H1 (cell line): ENCODE results near the gene PNLIPRP1. TPM values are rescaled to one million over a fixed set of nuclear protein-coding genes. Genes with fewer than 3 reads are reported as not detected.

Experiments
- CTCF ChIA-PET: fragments of 300-600 bp; sonication (Branson Sonifier 250); formaldehyde crosslinking; loops from one replicate; lab custom pipeline; 2021; ENCODE audit not compliant: partially characterized antibody; lab: Charles Lee
- POLR2A ChIA-PET: fragments of 300-600 bp; sonication (Branson Sonifier 250); formaldehyde crosslinking; loops from one replicate; lab custom pipeline; 2021; ENCODE audit warnings: inconsistent platforms; ENCODE audit not compliant: partially characterized antibody; lab: Charles Lee
- DNase-seq, 2 experiments: peaks; one replicate each; pipeline versions ENCODE4 v3.0.0 to v3.0.0-alpha.2; 2010 to 2022; ENCODE audit warnings: low spot score in 2 of 2, low read depth in 1 of 2, mixed read lengths in 1 of 2
- FAIRE-seq: peaks from 2 replicates; lab custom pipeline; 2011; peaks lifted over from hg19 to GRCh38; lab: Jason Lieb, UNC
- H2AFZ ChIP-seq: 2 replicates; pipeline ENCODE4 v1.8.1; 2012; ENCODE audit warnings: low read length, inconsistent platforms
- H2AK5ac ChIP-seq: 2 replicates; pipeline ENCODE4 v1.6.1; 2013; ENCODE audit warnings: low read depth, low read length
- H2BK120ac ChIP-seq: replicated peaks from 2 replicates; pipeline ENCODE3; 2013; ENCODE audit warnings: low read depth, low read length, inconsistent platforms
- H2BK12ac ChIP-seq: 2 replicates; pipeline ENCODE4 v1.6.1; 2013; ENCODE audit warnings: low read depth, low read length
- H2BK15ac ChIP-seq: 2 replicates; pipeline ENCODE4 v1.6.1; 2013; ENCODE audit warnings: low read length
- H2BK20ac ChIP-seq: 2 replicates; pipeline ENCODE4 v1.6.1; 2013; ENCODE audit warnings: low read length
- H2BK5ac ChIP-seq: 2 replicates; pipeline ENCODE4 v1.6.1; 2013; ENCODE audit warnings: low read depth, low read length
- H3K14ac ChIP-seq: 2 replicates; pipeline ENCODE4 v1.6.1; 2013; ENCODE audit warnings: inconsistent platforms; ENCODE audit not compliant: insufficient read length
- H3K18ac ChIP-seq: 2 replicates; pipeline ENCODE4 v1.6.1; 2013; ENCODE audit warnings: low read length; ENCODE audit errors: extremely low read depth
- H3K23ac ChIP-seq: 2 replicates; pipeline ENCODE4 v1.6.1; 2013; ENCODE audit warnings: inconsistent platforms; ENCODE audit not compliant: insufficient read length
- H3K23me2 ChIP-seq: 2 replicates; pipeline ENCODE4 v1.6.1; 2013; ENCODE audit warnings: low read depth, low read length
- H3K27ac ChIP-seq: 2 replicates; pipeline ENCODE4 v1.6.1; 2011; ENCODE audit warnings: low read depth, low read length, inconsistent platforms
- H3K27me3 ChIP-seq, 4 experiments: replicated peaks in 1 of 4; 1 replicate in 1 of 4; 2 replicates in 3 of 4; pipeline versions ENCODE4 v1.6.1 to v1.8.1; 2011 to 2013; ENCODE audit warnings: low read length in 3 of 4, mild to moderate bottlenecking in 3 of 4, inconsistent platforms in 2 of 4, mixed read lengths in 2 of 4, moderate library complexity in 1 of 4; ENCODE audit not compliant: control insufficient read depth in 3 of 4, insufficient read depth in 3 of 4; ENCODE audit errors: extremely low read depth in 1 of 4
- H3K36me3 ChIP-seq, 4 experiments: 2 replicates each; pipeline versions ENCODE4 v1.6.1 to v1.8.1; 2011 to 2013; ENCODE audit warnings: mild to moderate bottlenecking in 4 of 4, low read length in 3 of 4, moderate library complexity in 2 of 4, control low read depth in 1 of 4, inconsistent platforms in 1 of 4; ENCODE audit not compliant: insufficient read depth in 4 of 4, control insufficient read depth in 2 of 4
- H3K4ac ChIP-seq: replicated peaks from 2 replicates; pipeline ENCODE3; 2013; ENCODE audit warnings: low read length, low read depth, mixed read lengths, inconsistent platforms; ENCODE audit not compliant: insufficient read length
- H3K4me1 ChIP-seq, 4 experiments: replicated peaks in 1 of 4; 1 replicate in 1 of 4; 2 replicates in 3 of 4; pipeline versions ENCODE4 v1.6.1 to v1.8.1; 2011 to 2013; ENCODE audit warnings: low read length in 3 of 4, inconsistent platforms in 2 of 4, mixed read lengths in 1 of 4; ENCODE audit not compliant: insufficient read depth in 4 of 4, control insufficient read depth in 3 of 4
- H3K4me2 ChIP-seq, 2 experiments: 2 replicates each; pipeline versions ENCODE4 v1.6.1 to v1.8.1; 2011 to 2013; ENCODE audit warnings: low read depth in 2 of 2, low read length in 2 of 2, control low read depth in 1 of 2, inconsistent platforms in 1 of 2, mild to moderate bottlenecking in 1 of 2; ENCODE audit not compliant: insufficient read depth in 1 of 2
- H3K4me3 ChIP-seq, 4 experiments: fragments of 200-600, 300-600 bp in 1 of 4; sonication (generic), shearing (Covaris generic), sonication (Bioruptor Twin) in 1 of 4; 2 replicates each; pipeline versions ENCODE4 v1.5.1 to v1.8.1; 2011 to 2016; ENCODE audit warnings: low read length in 4 of 4, low read depth in 3 of 4, control low read depth in 2 of 4, inconsistent platforms in 2 of 4, mild to moderate bottlenecking in 2 of 4, mixed read lengths in 1 of 4, moderate library complexity in 1 of 4; ENCODE audit not compliant: insufficient read depth in 2 of 4; ENCODE audit errors: extremely low read depth in 1 of 4
- H3K56ac ChIP-seq: replicated peaks from 2 replicates; pipeline ENCODE3; 2013; ENCODE audit warnings: low read depth, mild to moderate bottlenecking, mixed read lengths, low read length, inconsistent platforms; ENCODE audit not compliant: insufficient read length
- H3K79me1 ChIP-seq: 2 replicates; pipeline ENCODE4 v1.6.1; 2013; ENCODE audit warnings: low read depth, low read length, control low read depth
- H3K79me2 ChIP-seq, 2 experiments: 2 replicates each; pipeline versions ENCODE4 v1.6.1 to v1.8.1; 2012 to 2013; ENCODE audit warnings: low read length in 2 of 2, mild to moderate bottlenecking in 2 of 2, inconsistent platforms in 1 of 2; ENCODE audit not compliant: insufficient read depth in 2 of 2, control insufficient read depth in 1 of 2
- H3K9ac ChIP-seq, 4 experiments: replicated peaks in 1 of 4; 1 replicate in 1 of 4; 2 replicates in 3 of 4; pipeline versions ENCODE4 v1.6.1 to v1.8.1; 2011 to 2013; ENCODE audit warnings: low read depth in 3 of 4, low read length in 3 of 4, control low read depth in 2 of 4, mild to moderate bottlenecking in 2 of 4, moderate library complexity in 2 of 4, inconsistent platforms in 1 of 4; ENCODE audit errors: extremely low read depth in 1 of 4
- H3K9me3 ChIP-seq, 2 experiments: 2 replicates each; pipeline versions ENCODE4 v1.6.1 to v1.8.1; 2012 to 2013; ENCODE audit warnings: mild to moderate bottlenecking in 2 of 2, moderate library complexity in 2 of 2, control low read depth in 1 of 2, inconsistent platforms in 1 of 2, low read depth in 1 of 2, low read length in 1 of 2, mixed read lengths in 1 of 2; ENCODE audit not compliant: insufficient read depth in 2 of 2
- H4K20me1 ChIP-seq, 2 experiments: replicated peaks in 1 of 2; 2 replicates each; pipeline versions ENCODE3 to v1.8.1; 2011 to 2013; ENCODE audit warnings: inconsistent platforms in 2 of 2, low read length in 2 of 2, mild to moderate bottlenecking in 1 of 2; ENCODE audit not compliant: insufficient read depth in 2 of 2, control insufficient read depth in 1 of 2
- H4K5ac ChIP-seq: 2 replicates; pipeline ENCODE4 v1.6.1; 2013; ENCODE audit warnings: low read length, low read depth, mixed read lengths, inconsistent platforms; ENCODE audit not compliant: insufficient read length
- H4K8ac ChIP-seq: 2 replicates; pipeline ENCODE4 v1.8.0; 2013; ENCODE audit warnings: mild to moderate bottlenecking, moderate library complexity, low read length, inconsistent platforms; ENCODE audit not compliant: insufficient read depth; ENCODE audit errors: extremely low read depth
- H4K91ac ChIP-seq: replicated peaks from 2 replicates; pipeline ENCODE3; 2013; ENCODE audit warnings: low read length, mixed read lengths, inconsistent platforms; ENCODE audit not compliant: insufficient read length
- GTF2F1 ChIP-seq: IDR thresholded peaks from 2 replicates; pipeline ENCODE4 v1.6.1; 2012; ENCODE audit warnings: low read depth, low read length, improper control_type of control experiment, borderline replicate concordance
- NANOG ChIP-seq: IDR thresholded peaks from 2 replicates; pipeline ENCODE4 v1.6.1; 2011; ENCODE audit warnings: low read length, low read depth, mild to moderate bottlenecking, inconsistent platforms; ENCODE audit not compliant: insufficient read depth, poor library complexity, severe bottlenecking
- POLR2A ChIP-seq, 2 experiments: IDR thresholded peaks; 1 replicate in 1 of 2; 2 replicates in 1 of 2; pipeline ENCODE4 v1.6.1; 2011; ENCODE audit warnings: low read depth in 2 of 2, low read length in 2 of 2, mild to moderate bottlenecking in 2 of 2; ENCODE audit errors: control extremely low read depth in 1 of 2
- SIX5 ChIP-seq: IDR thresholded peaks from 2 replicates; pipeline ENCODE4 v1.6.1; 2011; ENCODE audit warnings: mild to moderate bottlenecking, low read depth, low read length
- SP4 ChIP-seq: IDR thresholded peaks from 2 replicates; pipeline ENCODE4 v1.6.1; 2012; ENCODE audit warnings: low read length, inconsistent platforms
- SRF ChIP-seq: IDR thresholded peaks from 2 replicates; pipeline ENCODE4 v1.6.1; 2011; ENCODE audit warnings: mild to moderate bottlenecking, low read depth, low read length, moderate library complexity
- TAF7 ChIP-seq: optimal IDR thresholded peaks from 2 replicates; pipeline ENCODE3; 2011; ENCODE audit warnings: low read depth, mild to moderate bottlenecking, inconsistent platforms, low read length, moderate library complexity, borderline replicate concordance
- WGBS, 2 experiments: shearing (Covaris generic) in 1 of 2; methylation state at CpG; one replicate each; pipeline versions ENCODE4 v1.1.6 to v1.1.7; 2013 to 2015; ENCODE audit warnings: low lambda C conversion rate in 2 of 2, mixed read lengths in 2 of 2, inconsistent platforms in 1 of 2, low coverage in 1 of 2, missing lambda C conversion rate in 1 of 2; ENCODE audit not compliant: insufficient replicate concordance in 2 of 2, insufficient coverage in 1 of 2, insufficient read length in 1 of 2; ENCODE audit errors: extremely low coverage in 1 of 2, missing lambda C conversion rate in 1 of 2; 5-methylcytosine and 5-hydroxymethylcytosine counted together
- polyA plus RNA-seq, 7 experiments: library from polyadenylated mRNA; depleted of rRNA in 3 of 7; stranded (reverse) in 5 of 7; unstranded in 2 of 7; fragments of >200 nt in 5 of 7; fragments of 200-250 nt in 2 of 7; gene quantifications; 1 replicate in 5 of 7; 2 replicates in 1 of 7; 4 replicates in 1 of 7; pipeline versions ENCODE4 v1.2.1 to v1.2.3, GENCODE V29; 2011 to 2013; ENCODE audit warnings: missing spikeins in 2 of 7, mixed read lengths in 2 of 7
- total RNA-seq: library from RNA; stranded (reverse); fragmentation: NEBNext Ultra II Directional; extraction: Animal tissue kit (Norgen Biotek cat#: 25700); gene quantifications from 2 replicates; pipeline ENCODE4 v1.2.1, GENCODE V29; 2021
- TF ChIP-seq, protein P1 (sequence below): IDR thresholded peaks from 2 replicates; pipeline ENCODE4 v1.6.1; 2011; ENCODE audit warnings: low read length, improper control_type of control experiment
- TF ChIP-seq, protein P2 (sequence below), 3 experiments: IDR thresholded peaks; 1 replicate in 2 of 3; 2 replicates in 1 of 3; pipeline versions ENCODE4 v1.5.1 to v1.6.1; 2011; ENCODE audit warnings: low read length in 3 of 3, mild to moderate bottlenecking in 3 of 3, inconsistent platforms in 2 of 3, low read depth in 1 of 3, moderate library complexity in 1 of 3; ENCODE audit not compliant: insufficient read depth in 1 of 3; ENCODE audit errors: control extremely low read depth in 1 of 3

Gene PNLIPRP1
- total and polyA plus RNA-seq, 2 of the 8 experiments (the other 6 are each of a cell fraction or from before 2014, with no cell fraction given) = not detected

DNA sequence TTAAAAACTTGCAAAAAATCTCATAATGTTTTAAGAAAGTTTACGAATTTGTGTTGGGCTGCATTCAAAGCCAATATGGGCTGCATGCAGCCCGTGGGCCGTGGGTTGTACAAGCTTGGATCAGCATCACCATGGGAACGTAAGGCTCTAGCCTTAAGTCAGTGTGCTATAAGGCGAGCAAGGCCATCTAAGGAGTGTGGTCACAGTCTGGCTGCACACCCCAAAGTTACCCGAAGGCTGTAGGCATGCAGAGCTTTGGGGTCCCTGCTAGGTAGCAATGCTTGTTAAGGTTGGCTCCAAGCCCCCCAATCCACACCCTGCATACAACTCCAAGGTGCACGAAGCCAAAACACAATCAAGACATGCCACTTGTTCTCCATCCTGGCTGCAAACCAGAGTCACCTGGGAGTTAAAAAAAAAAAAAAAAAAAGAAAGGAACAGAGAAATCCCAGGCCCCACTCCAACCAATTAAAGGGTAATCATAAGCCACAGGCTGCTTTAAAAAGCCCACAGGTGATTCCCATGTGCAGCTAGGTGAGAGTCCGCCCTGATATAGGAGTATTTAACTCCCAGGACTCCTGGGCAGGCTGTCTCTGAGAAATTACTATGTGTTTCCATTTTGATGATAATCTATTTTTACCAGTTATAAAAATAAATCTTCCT, 21.5 kb downstream of the PNLIPRP1 start:
- Histone ChIP-seq H2BK120ac (no peak overlapping the region), H3K56ac (no peak overlapping the region), H2AK5ac (no peak overlapping the region), H4K5ac (no peak overlapping the region), H3K4me2 (no peak overlapping the region), H3K4ac (no peak overlapping the region), H2BK20ac (no peak overlapping the region), H4K91ac (no peak overlapping the region), H4K20me1 (no peaks in the 10 kb centered on the region), H4K8ac (no peak overlapping the region), H2BK12ac (no peak overlapping the region), H3K9me3 (peaks cover 3 to 4% of the 10 kb centered on the region in 2 experiments; a peak in 2 of 4 replicates), H3K23me2 (no peaks in the 10 kb centered on the region; the same call in 1 of the 2 replicates), H3K79me1 (no peaks in the 10 kb centered on the region), H3K36me3 (no peaks in the 10 kb centered on the region), H2AFZ (no peak overlapping the region), H3K18ac (no peak overlapping the region), H3K4me3 (no peak overlapping the region), H3K27me3 (peaks cover 0 to 12% (median 10%) of the 10 kb centered on the region in 4 experiments; a peak in 5 of 7 replicates), H3K27ac (no peak overlapping the region), H2BK5ac (no peak overlapping the region), H3K9ac (no peak overlapping the region), H2BK15ac (0 out of 2 replicates have a peak overlapping the region, but pooled peaks have one; percentile 61), H3K14ac (no peak overlapping the region), H3K79me2 (no peaks in the 10 kb centered on the region), H3K23ac (no peak overlapping the region), H3K4me1 (peaks cover 0 to 9% (median 3%) of the 10 kb centered on the region in 4 experiments; a peak in 4 of 7 replicates)
- ChIA-PET POLR2A (no interaction called here), CTCF (interaction anchor here (2.5 kb wide), 1 partner anchor 15 kb away, joined by 12 read pairs; no protein-coding TSS in a partner anchor)
- DNase-seq = no peak
- WGBS, 2 experiments = 94% methylated on average over 8 of the region's 8 CpGs; no CpG with 5 or more reads in 1 of the 2 experiments
- no peak for FAIRE-seq
- no peak for TF ChIP-seq GTF2F1
- TF ChIP-seq SRF = no peak
- no peak for TF ChIP-seq TAF7
- no peak for TF ChIP-seq POLR2A (IDR thresholded peaks at IDR 0.05; ENCODE audit: control extremely low read depth in 1 of 2, low read depth in 2 of 2, low read length in 2 of 2)
- TF ChIP-seq NANOG = no peak
- TF ChIP-seq SP4 = no peak
- TF ChIP-seq, protein P1, sequence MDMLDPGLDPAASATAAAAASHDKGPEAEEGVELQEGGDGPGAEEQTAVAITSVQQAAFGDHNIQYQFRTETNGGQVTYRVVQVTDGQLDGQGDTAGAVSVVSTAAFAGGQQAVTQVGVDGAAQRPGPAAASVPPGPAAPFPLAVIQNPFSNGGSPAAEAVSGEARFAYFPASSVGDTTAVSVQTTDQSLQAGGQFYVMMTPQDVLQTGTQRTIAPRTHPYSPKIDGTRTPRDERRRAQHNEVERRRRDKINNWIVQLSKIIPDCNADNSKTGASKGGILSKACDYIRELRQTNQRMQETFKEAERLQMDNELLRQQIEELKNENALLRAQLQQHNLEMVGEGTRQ = no peak
- no peak for TF ChIP-seq SIX5
- TF ChIP-seq, protein P2, sequence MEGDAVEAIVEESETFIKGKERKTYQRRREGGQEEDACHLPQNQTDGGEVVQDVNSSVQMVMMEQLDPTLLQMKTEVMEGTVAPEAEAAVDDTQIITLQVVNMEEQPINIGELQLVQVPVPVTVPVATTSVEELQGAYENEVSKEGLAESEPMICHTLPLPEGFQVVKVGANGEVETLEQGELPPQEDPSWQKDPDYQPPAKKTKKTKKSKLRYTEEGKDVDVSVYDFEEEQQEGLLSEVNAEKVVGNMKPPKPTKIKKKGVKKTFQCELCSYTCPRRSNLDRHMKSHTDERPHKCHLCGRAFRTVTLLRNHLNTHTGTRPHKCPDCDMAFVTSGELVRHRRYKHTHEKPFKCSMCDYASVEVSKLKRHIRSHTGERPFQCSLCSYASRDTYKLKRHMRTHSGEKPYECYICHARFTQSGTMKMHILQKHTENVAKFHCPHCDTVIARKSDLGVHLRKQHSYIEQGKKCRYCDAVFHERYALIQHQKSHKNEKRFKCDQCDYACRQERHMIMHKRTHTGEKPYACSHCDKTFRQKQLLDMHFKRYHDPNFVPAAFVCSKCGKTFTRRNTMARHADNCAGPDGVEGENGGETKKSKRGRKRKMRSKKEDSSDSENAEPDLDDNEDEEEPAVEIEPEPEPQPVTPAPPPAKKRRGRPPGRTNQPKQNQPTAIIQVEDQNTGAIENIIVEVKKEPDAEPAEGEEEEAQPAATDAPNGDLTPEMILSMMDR (IDR thresholded peaks at IDR 0.05; ENCODE audit: control extremely low read depth in 1 of 3, insufficient read depth in 1 of 3, low read depth in 1 of 3, low read length in 3 of 3) = no peak
